Breast epithelium (tissue), 4 donors: ENCODE measurements around the gene FYB2. TPM values are rescaled to one million over a fixed set of nuclear protein-coding genes. Genes with fewer than 3 reads are reported as not detected.

ENCODE experiments used
- DNase-seq, 2 donors: peaks; one replicate each; pipeline ENCODE4 v3.0.0-alpha.2; 2019; ENCODE audit warnings: low spot score in 2 of 2
- H3K27ac ChIP-seq, 2 donors: fragments of 200-600 bp; sonication (generic) in 1 of 2; one replicate each; pipeline ENCODE4 v1.5.1; 2016 to 2019; ENCODE audit warnings: mild to moderate bottlenecking in 1 of 2
- H3K27me3 ChIP-seq, 2 donors: fragments of 200-600 bp; sonication (generic) in 1 of 2; one replicate each; pipeline versions ENCODE4 v1.5.1 to v1.6.0; 2017 to 2019; ENCODE audit warnings: control low read depth in 1 of 2, mild to moderate bottlenecking in 1 of 2
- H3K36me3 ChIP-seq: fragments of 200-600 bp; one replicate; pipeline ENCODE4 v1.5.1; 2019
- H3K4me1 ChIP-seq, 2 donors: fragments of 200-600 bp; sonication (generic); one replicate each; pipeline ENCODE4 v1.5.1; 2016 to 2019; ENCODE audit warnings: control low read depth in 1 of 2
- H3K4me3 ChIP-seq, 3 donors: fragments of 200-600 bp; sonication (generic); 1 replicate in 2 of 3; 2 replicates in 1 of 3; pipeline ENCODE4 v1.5.1; 2016 to 2019; ENCODE audit warnings: mild to moderate bottlenecking in 3 of 3, moderate library complexity in 2 of 3
- H3K9me3 ChIP-seq, 2 donors: fragments of 200-600 bp; sonication (generic) in 1 of 2; one replicate each; pipeline ENCODE4 v1.5.1; 2016 to 2019; ENCODE audit warnings: control low read depth in 1 of 2
- CTCF ChIP-seq, 3 donors: fragments of 450-650 bp; IDR thresholded peaks; one replicate each; pipeline ENCODE4 v1.5.1; 2016 to 2017; ENCODE audit warnings: antibody characterized with exemption in 3 of 3, mild to moderate bottlenecking in 3 of 3, moderate library complexity in 3 of 3
- POLR2A ChIP-seq: fragments of 450-650 bp; IDR thresholded peaks from one replicate; pipeline ENCODE4 v1.6.1; 2016; ENCODE audit warnings: antibody characterized with exemption, mild to moderate bottlenecking, moderate library complexity
- POLR2AphosphoS5 ChIP-seq, 3 donors: sonication (generic); formaldehyde crosslinking; IDR thresholded peaks; one replicate each; pipeline ENCODE4 v1.6.1; 2017; ENCODE audit warnings: antibody characterized with exemption in 3 of 3
- intact Hi-C: fragments of 100-400 bp; cut with DNase I; formaldehyde crosslinking; loops from one replicate; pipeline ENCODE4 v1.15.1; 2023; ENCODE audit warnings: low total_unique reads
- total RNA-seq, 3 donors: library from RNA; depleted of rRNA; stranded (reverse); fragments of >200 nt; gene quantifications; one replicate each; pipeline ENCODE4 v1.1.0, GENCODE V29; 2016

The FYB2 gene
- total RNA-seq, 3 donors from 2014 or later, result 11.3 to 22.9 TPM; not detected in 1

GRCh38 chr1:56683569-56683968 is 135.6 kb downstream of the FYB2 start:
- H3K27me3 ChIP-seq, result no peaks in the 10 kb centered on the region
- intact Hi-C loops, result no loop called here
- no peak overlapping the region for H3K4me3 ChIP-seq
- no peaks in the 10 kb centered on the region for H3K36me3 ChIP-seq
- no peak overlapping the region for H3K27ac ChIP-seq
- no peaks in the 10 kb centered on the region for H3K9me3 ChIP-seq
- DNase-seq, result no peak
- TF ChIP-seq POLR2AphosphoS5 (IDR thresholded peaks at IDR 0.05) (no peak), CTCF (IDR thresholded peaks at IDR 0.05) (no peak), POLR2A (no peak)
- no peaks in the 10 kb centered on the region for H3K4me1 ChIP-seq

- DNase-seq, result no peak
- Histone ChIP-seq H3K27ac (no peak overlapping the region), H3K27me3 (no peaks in the 10 kb centered on the region), H3K4me3 (no peak overlapping the region), H3K36me3 (no peaks in the 10 kb centered on the region), H3K4me1 (no peaks in the 10 kb centered on the region), H3K9me3 (no peaks in the 10 kb centered on the region)
- TF ChIP-seq CTCF (IDR thresholded peaks at IDR 0.05), result no peak
- TF ChIP-seq POLR2AphosphoS5 (IDR thresholded peaks at IDR 0.05), result no peak
- TF ChIP-seq POLR2A, result no peak
- intact Hi-C loops, result no loop called here
Observed at GRCh38 chr1:56676571-56677035, 142.6 kb downstream of the FYB2 start.

GRCh38 chr1:56675763-56676162 is 143.4 kb downstream of the FYB2 start:
- no peak overlapping the region for H3K4me3 ChIP-seq
- H3K4me1 ChIP-seq, result no peaks in the 10 kb centered on the region
- intact Hi-C loops, result no loop called here
- TF ChIP-seq POLR2AphosphoS5 (IDR thresholded peaks at IDR 0.05) (no peak), CTCF (IDR thresholded peaks at IDR 0.05) (no peak), POLR2A (no peak)
- no peak for DNase-seq
- H3K27me3 ChIP-seq, result no peaks in the 10 kb centered on the region
- no peaks in the 10 kb centered on the region for H3K9me3 ChIP-seq
- H3K27ac ChIP-seq, result no peak overlapping the region
- no peaks in the 10 kb centered on the region for H3K36me3 ChIP-seq

- no peak overlapping the region for H3K4me3 ChIP-seq
Observed at GRCh38 chr1:56672579-56672978, 146.6 kb downstream of the FYB2 start.

GRCh38 chr1:56671542-56671941 is 147.7 kb downstream of the FYB2 start:
- Histone ChIP-seq H3K4me1 (no peaks in the 10 kb centered on the region), H3K27ac (no peak overlapping the region), H3K36me3 (no peaks in the 10 kb centered on the region), H3K4me3 (no peak overlapping the region), H3K27me3 (no peaks in the 10 kb centered on the region), H3K9me3 (no peaks in the 10 kb centered on the region)
- TF ChIP-seq POLR2AphosphoS5 (IDR thresholded peaks at IDR 0.05) (no peak), CTCF (IDR thresholded peaks at IDR 0.05) (no peak), POLR2A (no peak)
- intact Hi-C loops, result no loop called here
- DNase-seq, result no peak

More at GRCh38 chr1:56672579-56672978, 146.6 kb downstream of the FYB2 start:
- H3K9me3 ChIP-seq, result no peaks in the 10 kb centered on the region
- intact Hi-C loops, result no loop called here
- no peaks in the 10 kb centered on the region for H3K4me1 ChIP-seq
- no peak overlapping the region for H3K27ac ChIP-seq
- DNase-seq, result no peak
- no peaks in the 10 kb centered on the region for H3K36me3 ChIP-seq
- H3K27me3 ChIP-seq, result no peaks in the 10 kb centered on the region
- TF ChIP-seq POLR2A, result no peak

GRCh38 chr1:56671085-56671484 is 148.1 kb downstream of the FYB2 start:
- no peak overlapping the region for H3K4me3 ChIP-seq
- H3K9me3 ChIP-seq, result no peaks in the 10 kb centered on the region
- intact Hi-C loops, result no loop called here
- no peaks in the 10 kb centered on the region for H3K27me3 ChIP-seq
- TF ChIP-seq POLR2AphosphoS5 (IDR thresholded peaks at IDR 0.05), result no peak
- no peak for TF ChIP-seq CTCF (IDR thresholded peaks at IDR 0.05)
- no peak for TF ChIP-seq POLR2A
- H3K4me1 ChIP-seq, result no peaks in the 10 kb centered on the region
- no peak for DNase-seq
- H3K36me3 ChIP-seq, result no peaks in the 10 kb centered on the region
- H3K27ac ChIP-seq, result no peak overlapping the region
